IPS-18a (cell line): ENCODE measurements around the gene RASGRF1.

Source experiments
- H3K27ac ChIP-seq: one replicate; pipeline ENCODE4 v1.5.1; 2013; ENCODE audit warnings: low read length
- H3K27me3 ChIP-seq: one replicate; pipeline ENCODE4 v1.6.1; 2013; ENCODE audit warnings: mild to moderate bottlenecking, low read length; ENCODE audit not compliant: control insufficient read depth, insufficient read depth
- H3K36me3 ChIP-seq: one replicate; pipeline ENCODE4 v1.6.1; 2013; ENCODE audit warnings: low read depth, low read length; ENCODE audit not compliant: control insufficient read depth
- H3K4me1 ChIP-seq: one replicate; pipeline ENCODE4 v1.6.1; 2013; ENCODE audit warnings: low read depth, low read length; ENCODE audit not compliant: control insufficient read depth
- H3K4me3 ChIP-seq: one replicate; pipeline ENCODE4 v1.5.1; 2013; ENCODE audit warnings: low read length
- H3K9ac ChIP-seq: one replicate; pipeline ENCODE4 v1.6.1; 2013; ENCODE audit warnings: mild to moderate bottlenecking, low read length, moderate library complexity
- H3K9me3 ChIP-seq: one replicate; pipeline ENCODE4 v1.6.1; 2013; ENCODE audit warnings: low read depth, low read length; ENCODE audit not compliant: control insufficient read depth

Gene RASGRF1

GRCh38 chr15:79018960-79019359, 71.6 kb downstream of the RASGRF1 start:
- H3K27me3 ChIP-seq: no peaks in the 10 kb centered on the region

GRCh38 chr15:79017953-79018352, 72.6 kb downstream of the RASGRF1 start:
- no peak overlapping the region for H3K27ac ChIP-seq
- no peaks in the 10 kb centered on the region for H3K27me3 ChIP-seq
- no peaks in the 10 kb centered on the region for H3K4me1 ChIP-seq
- H3K9ac ChIP-seq: no peak overlapping the region
- H3K36me3 ChIP-seq: no peaks in the 10 kb centered on the region
- no peaks in the 10 kb centered on the region for H3K9me3 ChIP-seq
- no peak overlapping the region for H3K4me3 ChIP-seq

More at GRCh38 chr15:79018960-79019359, 71.6 kb downstream of the RASGRF1 start:
- H3K9me3 ChIP-seq: no peaks in the 10 kb centered on the region
- H3K27ac ChIP-seq: no peak overlapping the region
- no peak overlapping the region for H3K9ac ChIP-seq
- no peak overlapping the region for H3K4me3 ChIP-seq
- H3K4me1 ChIP-seq: no peaks in the 10 kb centered on the region
- no peaks in the 10 kb centered on the region for H3K36me3 ChIP-seq

GRCh38 chr15:79016527-79017170, 73.9 kb downstream of the RASGRF1 start:
- Histone ChIP-seq H3K9ac (no peak overlapping the region), H3K27ac (no peak overlapping the region), H3K9me3 (no peaks in the 10 kb centered on the region), H3K36me3 (no peaks in the 10 kb centered on the region), H3K4me1 (no peaks in the 10 kb centered on the region), H3K4me3 (no peak overlapping the region), H3K27me3 (no peaks in the 10 kb centered on the region)

GRCh38 chr15:79015416-79015815, 75.2 kb downstream of the RASGRF1 start:
- H3K27me3 ChIP-seq: no peaks in the 10 kb centered on the region
- no peak overlapping the region for H3K9ac ChIP-seq
- H3K4me3 ChIP-seq: no peak overlapping the region
- H3K36me3 ChIP-seq: no peaks in the 10 kb centered on the region
- H3K27ac ChIP-seq: no peak overlapping the region
- no peaks in the 10 kb centered on the region for H3K9me3 ChIP-seq
- H3K4me1 ChIP-seq: no peaks in the 10 kb centered on the region

- no peaks in the 10 kb centered on the region for H3K27me3 ChIP-seq
- H3K4me3 ChIP-seq: no peak overlapping the region
- H3K27ac ChIP-seq: no peak overlapping the region
- no peaks in the 10 kb centered on the region for H3K9me3 ChIP-seq
- H3K9ac ChIP-seq: no peak overlapping the region
- no peaks in the 10 kb centered on the region for H3K4me1 ChIP-seq
- no peaks in the 10 kb centered on the region for H3K36me3 ChIP-seq
Measured at GRCh38 chr15:79010278-79010677, 80.3 kb downstream of the RASGRF1 start.

- Histone ChIP-seq H3K36me3 (no peaks in the 10 kb centered on the region), H3K4me1 (peaks cover under 1% of the 10 kb centered on the region), H3K27ac (no peak overlapping the region), H3K9ac (no peak overlapping the region), H3K27me3 (no peaks in the 10 kb centered on the region), H3K9me3 (no peaks in the 10 kb centered on the region), H3K4me3 (no peak overlapping the region)
Measured at GRCh38 chr15:79009379-79009778, 81.2 kb downstream of the RASGRF1 start.

GRCh38 chr15:79008659-79009058, 81.9 kb downstream of the RASGRF1 start:
- H3K27ac ChIP-seq: no peak overlapping the region
- H3K9me3 ChIP-seq: no peaks in the 10 kb centered on the region
- no peaks in the 10 kb centered on the region for H3K36me3 ChIP-seq
- no peaks in the 10 kb centered on the region for H3K27me3 ChIP-seq
- H3K9ac ChIP-seq: no peak overlapping the region
- H3K4me1 ChIP-seq: peaks cover 5% of the 10 kb centered on the region
- H3K4me3 ChIP-seq: no peak overlapping the region

GRCh38 chr15:79007066-79007465, 83.5 kb downstream of the RASGRF1 start:
- no peaks in the 10 kb centered on the region for H3K36me3 ChIP-seq
- H3K4me3 ChIP-seq: no peak overlapping the region
- H3K9ac ChIP-seq: no peak overlapping the region
- peaks cover 5% of the 10 kb centered on the region for H3K4me1 ChIP-seq
- H3K9me3 ChIP-seq: no peaks in the 10 kb centered on the region
- no peaks in the 10 kb centered on the region for H3K27me3 ChIP-seq
- H3K27ac ChIP-seq: no peak overlapping the region

- Histone ChIP-seq H3K27me3 (no peaks in the 10 kb centered on the region), H3K27ac (no peak overlapping the region), H3K9me3 (no peaks in the 10 kb centered on the region), H3K4me1 (peaks cover 5% of the 10 kb centered on the region), H3K4me3 (no peak overlapping the region), H3K36me3 (no peaks in the 10 kb centered on the region), H3K9ac (no peak overlapping the region)
Measured at GRCh38 chr15:79006071-79006470, 84.5 kb downstream of the RASGRF1 start.

GRCh38 chr15:79004336-79004735, 86.2 kb downstream of the RASGRF1 start:
- Histone ChIP-seq H3K27me3 (no peaks in the 10 kb centered on the region), H3K9me3 (no peaks in the 10 kb centered on the region), H3K4me3 (no peak overlapping the region), H3K9ac (no peak overlapping the region), H3K27ac (no peak overlapping the region), H3K36me3 (no peaks in the 10 kb centered on the region), H3K4me1 (peaks cover 10% of the 10 kb centered on the region)

GRCh38 chr15:79003896-79004295, 86.7 kb downstream of the RASGRF1 start:
- no peak overlapping the region for H3K4me3 ChIP-seq
- no peak overlapping the region for H3K9ac ChIP-seq
- no peaks in the 10 kb centered on the region for H3K36me3 ChIP-seq
- H3K27me3 ChIP-seq: no peaks in the 10 kb centered on the region
- H3K27ac ChIP-seq: no peak overlapping the region
- H3K9me3 ChIP-seq: no peaks in the 10 kb centered on the region
- peaks cover 10% of the 10 kb centered on the region for H3K4me1 ChIP-seq

- H3K4me3 ChIP-seq: no peak overlapping the region
- peaks cover 10% of the 10 kb centered on the region for H3K4me1 ChIP-seq
- H3K36me3 ChIP-seq: no peaks in the 10 kb centered on the region
- no peaks in the 10 kb centered on the region for H3K27me3 ChIP-seq
- H3K9ac ChIP-seq: no peak overlapping the region
- no peak overlapping the region for H3K27ac ChIP-seq
- H3K9me3 ChIP-seq: no peaks in the 10 kb centered on the region
Measured at GRCh38 chr15:79003301-79003700, 87.3 kb downstream of the RASGRF1 start.
